Hepatocyte (in vitro differentiated cells): ENCODE results near the gene ITPKB. TPM values are rescaled to one million over a fixed set of nuclear protein-coding genes. Genes with fewer than 3 reads are reported as not detected.

Experiments
- DNase-seq: peaks from one replicate; pipeline ENCODE4 v3.0.0-alpha.2; 2016; ENCODE audit warnings: low spot score
- H2AFZ ChIP-seq: fragments of 200-600 bp; sonication (generic); 2 replicates; pipeline ENCODE4 v1.6.0; 2016; ENCODE audit warnings: antibody characterized with exemption, mild to moderate bottlenecking
- H3K27ac ChIP-seq: fragments of 200-600 bp; sonication (generic); 2 replicates; pipeline ENCODE4 v1.5.1; 2016; ENCODE audit warnings: mild to moderate bottlenecking
- H3K27me3 ChIP-seq: fragments of 200-600 bp; sonication (generic); 2 replicates; pipeline ENCODE4 v1.6.1; 2016
- H3K36me3 ChIP-seq: fragments of 200-600 bp; sonication (generic); replicated peaks from 2 replicates; pipeline ENCODE4 v1.5.1; 2016; ENCODE audit warnings: low read depth; ENCODE audit not compliant: insufficient read depth
- H3K4me1 ChIP-seq: fragments of 200-600 bp; sonication (generic); 2 replicates; pipeline ENCODE4 v1.5.1; 2016; ENCODE audit warnings: mild to moderate bottlenecking, moderate library complexity; ENCODE audit not compliant: insufficient read depth
- H3K4me2 ChIP-seq: fragments of 200-600 bp; sonication (generic); 2 replicates; pipeline ENCODE4 v1.6.0; 2016
- H3K4me3 ChIP-seq: fragments of 200-600 bp; sonication (generic); 2 replicates; pipeline ENCODE4 v1.5.1; 2016; ENCODE audit warnings: mild to moderate bottlenecking
- H3K79me2 ChIP-seq: fragments of 200-600 bp; sonication (generic); 2 replicates; pipeline ENCODE4 v1.6.0; 2017; ENCODE audit warnings: mild to moderate bottlenecking
- H3K9me2 ChIP-seq: fragments of 200-600 bp; sonication (generic); replicated peaks from 2 replicates; pipeline ENCODE4 v1.6.0; 2017; ENCODE audit warnings: mild to moderate bottlenecking; ENCODE audit not compliant: insufficient read depth
- H3K9me3 ChIP-seq: fragments of 200-600 bp; sonication (generic); 2 replicates; pipeline ENCODE4 v1.5.1; 2016; ENCODE audit warnings: low read depth, mild to moderate bottlenecking
- H4K20me1 ChIP-seq: fragments of 200-600 bp; sonication (generic); 2 replicates; pipeline ENCODE4 v1.6.0; 2016; ENCODE audit warnings: mild to moderate bottlenecking; ENCODE audit not compliant: insufficient read depth, poor library complexity, severe bottlenecking
- EZH2 ChIP-seq: fragments of 200-600 bp; sonication (generic); IDR thresholded peaks from 2 replicates; pipeline ENCODE4 v1.6.1; 2016; ENCODE audit warnings: antibody characterized with exemption, mild to moderate bottlenecking, borderline replicate concordance
- EZH2phosphoT487 ChIP-seq: fragments of 200-600 bp; sonication (generic); IDR thresholded peaks from one replicate; pipeline ENCODE4 v1.6.1; 2018; ENCODE audit warnings: antibody characterized with exemption, mild to moderate bottlenecking, low read depth, moderate library complexity; ENCODE audit not compliant: unreplicated experiment, severe bottlenecking
- WGBS: methylation state at CpG from one replicate; pipeline ENCODE4 v1.1.6; 2016; ENCODE audit warnings: low lambda C conversion rate; ENCODE audit errors: missing lambda C conversion rate; 5-methylcytosine and 5-hydroxymethylcytosine counted together
- polyA plus RNA-seq: library from polyadenylated mRNA; unstranded; fragments of >200 nt; fragmentation: Nextera tagmentation; extraction: Ambion mirVana; gene quantifications from 2 replicates; pipeline ENCODE4 v1.2.1, GENCODE V29; 2016
- total RNA-seq: library from RNA; depleted of rRNA; stranded (reverse); fragments of >200 nt; gene quantifications from 2 replicates; pipeline ENCODE4 v1.2.3, GENCODE V29; 2014
- TF ChIP-seq, protein P1 (sequence below): fragments of 200-600 bp; sonication (generic); IDR thresholded peaks from 2 replicates; pipeline ENCODE4 v1.5.1; 2016; ENCODE audit warnings: antibody characterized with exemption, mild to moderate bottlenecking; ENCODE audit not compliant: poor library complexity

Gene ITPKB
- total and polyA plus RNA-seq, 2 experiments from 2014 or later: 11.0 to 13.8 TPM

DNA sequence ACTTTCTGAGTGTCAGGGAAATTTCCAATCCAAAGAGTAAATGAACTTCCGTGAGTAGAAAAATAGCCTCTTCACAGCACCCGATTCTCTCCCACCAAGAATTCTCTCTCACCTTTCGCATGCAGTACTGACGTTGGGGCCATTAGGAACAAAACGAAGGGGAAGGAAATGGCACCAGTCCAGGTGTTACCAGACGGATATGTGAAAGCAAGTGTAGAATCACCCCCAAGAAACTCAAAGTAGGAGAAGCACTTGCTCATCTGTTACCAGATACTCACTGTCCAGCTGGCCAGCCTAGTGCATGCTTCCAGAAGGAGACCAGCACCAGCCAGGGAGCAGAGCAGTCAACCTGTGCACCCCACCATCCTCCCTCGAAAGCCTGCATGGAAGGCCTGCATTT lies 55.1 kb downstream of the ITPKB start:
- H2AFZ ChIP-seq: no peak overlapping the region
- no peak overlapping the region for H3K27ac ChIP-seq
- no peaks in the 10 kb centered on the region for H3K27me3 ChIP-seq
- no peaks in the 10 kb centered on the region for H3K36me3 ChIP-seq
- H4K20me1 ChIP-seq: no peaks in the 10 kb centered on the region
- no peak for DNase-seq
- no peaks in the 10 kb centered on the region for H3K9me3 ChIP-seq
- 92% methylated on average over 7 of the region's 7 CpGs for WGBS
- peaks cover 7% of the 10 kb centered on the region for H3K4me1 ChIP-seq
- no peak for TF ChIP-seq EZH2
- TF ChIP-seq, protein P1, sequence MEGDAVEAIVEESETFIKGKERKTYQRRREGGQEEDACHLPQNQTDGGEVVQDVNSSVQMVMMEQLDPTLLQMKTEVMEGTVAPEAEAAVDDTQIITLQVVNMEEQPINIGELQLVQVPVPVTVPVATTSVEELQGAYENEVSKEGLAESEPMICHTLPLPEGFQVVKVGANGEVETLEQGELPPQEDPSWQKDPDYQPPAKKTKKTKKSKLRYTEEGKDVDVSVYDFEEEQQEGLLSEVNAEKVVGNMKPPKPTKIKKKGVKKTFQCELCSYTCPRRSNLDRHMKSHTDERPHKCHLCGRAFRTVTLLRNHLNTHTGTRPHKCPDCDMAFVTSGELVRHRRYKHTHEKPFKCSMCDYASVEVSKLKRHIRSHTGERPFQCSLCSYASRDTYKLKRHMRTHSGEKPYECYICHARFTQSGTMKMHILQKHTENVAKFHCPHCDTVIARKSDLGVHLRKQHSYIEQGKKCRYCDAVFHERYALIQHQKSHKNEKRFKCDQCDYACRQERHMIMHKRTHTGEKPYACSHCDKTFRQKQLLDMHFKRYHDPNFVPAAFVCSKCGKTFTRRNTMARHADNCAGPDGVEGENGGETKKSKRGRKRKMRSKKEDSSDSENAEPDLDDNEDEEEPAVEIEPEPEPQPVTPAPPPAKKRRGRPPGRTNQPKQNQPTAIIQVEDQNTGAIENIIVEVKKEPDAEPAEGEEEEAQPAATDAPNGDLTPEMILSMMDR: no peak
- no peak for TF ChIP-seq EZH2phosphoT487
- no peaks in the 10 kb centered on the region for H3K79me2 ChIP-seq
- H3K9me2 ChIP-seq: no peaks in the 10 kb centered on the region
- no peak overlapping the region for H3K4me3 ChIP-seq
- H3K4me2 ChIP-seq: no peak overlapping the region

DNA sequence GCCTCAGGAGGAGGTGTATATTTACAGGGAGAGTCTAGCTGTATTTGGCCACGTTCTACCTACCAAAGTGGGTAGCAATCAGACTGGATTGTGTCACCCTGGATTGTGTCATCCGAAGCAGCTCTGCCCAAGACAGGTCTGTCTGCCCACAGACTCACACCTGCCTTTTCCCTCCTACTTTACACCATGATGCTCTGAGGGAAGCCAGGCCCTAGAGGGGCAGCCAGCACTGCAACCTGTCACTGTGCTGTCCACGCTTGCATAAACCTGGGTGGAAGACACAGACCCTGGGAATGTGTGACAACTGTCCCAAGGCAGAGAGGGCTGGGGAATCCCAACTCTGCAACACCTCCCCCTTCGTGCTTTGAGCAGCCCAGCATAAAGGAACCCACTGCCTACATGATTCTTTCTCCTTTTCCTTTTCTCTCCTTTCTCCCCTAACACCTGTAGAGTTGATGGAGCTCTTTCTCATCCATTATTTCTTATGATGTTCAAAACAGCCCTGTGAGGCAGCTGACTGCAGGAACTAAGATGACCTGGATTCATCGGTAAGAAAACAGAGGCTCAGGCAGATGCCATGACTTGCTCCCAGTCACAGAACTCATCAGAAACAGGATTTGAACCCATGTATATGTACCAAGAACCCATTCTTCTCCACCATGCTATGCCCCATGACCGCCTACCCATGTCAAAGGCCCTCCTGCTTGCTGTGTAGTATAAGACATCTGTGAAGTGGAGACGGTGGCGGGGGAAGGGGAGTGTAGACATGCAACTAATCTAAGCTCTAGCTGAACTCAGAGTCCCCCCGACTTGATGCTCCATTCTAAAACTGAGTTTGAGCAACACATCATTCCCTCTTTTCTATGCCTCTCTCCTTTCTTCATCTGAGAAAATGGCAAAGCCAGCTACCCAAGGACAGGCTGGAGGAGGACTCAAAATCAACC lies 55.9 kb downstream of the ITPKB start:
- TF ChIP-seq, protein P1: no peak
- TF ChIP-seq EZH2phosphoT487 (no peak), EZH2 (no peak)
- Histone ChIP-seq H3K27ac (no peak overlapping the region), H3K36me3 (no peaks in the 10 kb centered on the region), H3K9me2 (no peaks in the 10 kb centered on the region), H2AFZ (no peak overlapping the region), H3K9me3 (no peaks in the 10 kb centered on the region), H3K4me1 (peaks cover 7% of the 10 kb centered on the region), H3K27me3 (no peaks in the 10 kb centered on the region), H4K20me1 (no peaks in the 10 kb centered on the region), H3K4me3 (no peak overlapping the region), H3K4me2 (no peak overlapping the region), H3K79me2 (no peaks in the 10 kb centered on the region)
- DNase-seq: no peak
- WGBS: 89% methylated on average over 9 of the region's 9 CpGs

DNA sequence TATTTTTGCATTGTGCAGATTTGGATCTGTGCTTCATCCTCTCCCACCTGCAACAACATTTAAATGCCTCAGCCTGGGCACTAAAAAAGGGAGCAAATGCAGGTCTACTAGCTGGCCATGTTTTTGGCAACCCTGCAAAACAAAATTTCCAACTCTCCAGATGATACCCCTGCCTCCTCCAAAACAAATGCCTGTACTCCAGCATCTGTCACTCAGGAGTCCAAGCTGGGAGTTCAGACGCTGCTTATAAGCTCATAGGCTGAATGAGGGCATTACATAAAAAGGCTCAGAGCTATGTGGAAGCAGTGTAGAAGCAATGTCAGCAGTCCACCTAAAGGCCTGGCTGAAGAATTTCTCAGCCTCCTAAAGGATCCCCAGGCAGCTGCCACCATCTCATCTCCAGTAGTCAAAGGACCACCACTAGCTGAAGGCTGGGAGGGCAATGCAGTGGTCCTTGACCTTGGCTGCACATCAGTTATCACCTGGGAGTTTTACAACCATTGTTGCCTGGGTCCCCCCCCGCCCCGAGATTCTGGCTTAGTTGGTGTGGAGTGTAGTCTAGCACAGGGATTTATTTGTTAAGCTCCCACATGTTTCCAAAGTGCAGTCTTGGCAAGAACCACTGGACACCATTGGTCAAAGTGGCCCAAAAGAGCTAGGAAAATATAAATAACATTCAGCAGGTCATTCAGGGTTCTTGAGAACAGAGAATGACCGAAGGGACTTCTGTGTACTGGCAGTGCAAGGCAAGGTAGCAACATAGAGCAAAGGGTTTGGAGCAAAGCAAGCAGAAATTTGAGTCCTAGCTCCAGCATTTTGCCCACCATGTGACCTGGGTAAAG lies 57.2 kb downstream of the ITPKB start:
- no peaks in the 10 kb centered on the region for H3K27me3 ChIP-seq
- no peak overlapping the region for H3K27ac ChIP-seq
- no peak for TF ChIP-seq EZH2phosphoT487
- no peak for TF ChIP-seq EZH2
- TF ChIP-seq, protein P1: no peak
- H3K4me1 ChIP-seq: peaks cover 7% of the 10 kb centered on the region
- no peaks in the 10 kb centered on the region for H3K9me2 ChIP-seq
- DNase-seq: no peak
- no peaks in the 10 kb centered on the region for H4K20me1 ChIP-seq
- H3K9me3 ChIP-seq: no peaks in the 10 kb centered on the region
- H3K4me2 ChIP-seq: no peak overlapping the region
- H3K4me3 ChIP-seq: no peak overlapping the region
- H3K79me2 ChIP-seq: no peaks in the 10 kb centered on the region
- 87% methylated on average over 4 of the region's 4 CpGs for WGBS
- no peaks in the 10 kb centered on the region for H3K36me3 ChIP-seq
- H2AFZ ChIP-seq: no peak overlapping the region
